NCI-H2196 (cell line): ENCODE data around the gene RAB19.
"Not testable (repeated sequence)": the region's sequence is repeated elsewhere in the genome, so short reads cannot be mapped to it uniquely, and the experiment has no call there.

Experiments
- DNase-seq: peaks from one replicate; lab custom pipeline; 2025; ENCODE audit not compliant: unreplicated experiment; lab: John Stamatoyannopoulos, UW

RAB19 gene

DNA sequence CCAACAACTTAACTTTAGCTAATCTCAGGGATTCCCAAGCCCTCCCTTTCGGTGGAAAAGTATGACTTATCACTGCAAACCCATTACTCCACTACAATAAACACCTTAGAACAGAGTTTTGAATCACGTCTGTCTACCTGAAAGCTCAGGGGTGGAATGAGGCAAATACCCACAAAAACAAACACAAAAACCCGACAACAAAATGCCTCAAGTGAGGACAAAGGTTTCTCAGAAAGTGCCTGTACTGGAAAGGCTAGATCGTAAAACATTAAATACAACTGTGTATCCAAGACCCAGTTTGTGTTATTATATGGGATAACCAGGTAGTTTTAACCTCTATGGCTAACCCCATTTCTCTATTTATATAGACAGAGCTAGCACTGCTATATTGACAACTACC lies 49.4 kb downstream of the RAB19 start:
- no peak for DNase-seq

DNA sequence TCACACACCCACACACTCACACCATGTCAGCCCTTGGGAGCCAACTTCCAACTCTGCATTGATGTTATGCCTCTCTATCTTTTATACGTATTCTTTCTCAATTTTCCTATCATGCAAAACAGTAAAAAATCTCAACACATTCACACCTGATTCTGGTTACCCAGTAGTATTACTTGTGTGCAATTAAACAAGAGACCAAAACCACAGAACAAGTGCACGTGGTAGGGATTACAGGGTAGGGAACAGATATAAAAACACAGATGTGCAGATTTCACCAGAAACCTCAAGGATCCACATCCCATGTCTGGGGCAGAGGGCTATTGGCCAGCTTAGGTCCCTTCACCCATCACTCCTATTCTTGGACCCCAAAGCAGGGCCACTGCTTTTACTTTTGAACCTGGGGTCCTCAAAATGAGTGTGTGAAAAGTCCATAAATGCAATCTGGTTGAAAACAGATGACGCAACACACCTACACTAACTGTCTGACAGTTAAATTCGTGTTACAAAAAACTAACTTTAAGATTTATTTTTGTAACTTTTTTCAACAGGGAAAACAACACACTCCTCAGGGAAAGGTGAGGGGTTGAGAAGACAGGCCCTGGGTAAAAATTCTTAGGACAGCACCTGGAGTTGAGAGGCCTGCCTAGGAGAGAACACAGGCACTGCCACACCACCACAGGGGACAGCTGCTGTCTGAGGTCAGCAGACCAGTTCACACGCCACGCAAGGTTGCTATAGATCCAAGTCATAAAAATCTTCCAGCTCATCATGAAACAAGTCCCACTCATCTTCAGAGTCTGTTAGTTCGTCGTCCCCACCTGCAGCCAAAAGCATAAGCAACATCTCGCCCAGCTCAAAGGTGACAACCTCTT lies 50.2 kb downstream of the RAB19 start:
- not testable (repeated sequence) for DNase-seq

DNA sequence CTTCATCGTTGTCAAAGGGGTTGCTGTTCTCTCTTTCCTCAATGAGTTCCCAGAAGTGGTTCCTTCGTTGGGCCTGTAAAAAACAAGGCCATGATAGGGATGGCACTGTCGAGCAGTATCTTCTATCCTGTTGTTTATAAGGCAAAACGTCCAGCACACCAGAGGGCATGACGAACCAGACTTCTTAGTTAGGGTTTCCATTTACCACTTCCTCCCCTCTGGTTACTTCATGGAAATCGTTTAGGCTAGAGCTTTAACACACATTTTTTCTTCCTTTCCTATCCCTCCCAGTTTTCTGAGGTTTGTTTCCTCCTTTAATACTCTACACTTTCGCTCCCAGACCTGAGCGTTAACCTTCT lies 50.8 kb downstream of the RAB19 start:
- no peak for DNase-seq

DNA sequence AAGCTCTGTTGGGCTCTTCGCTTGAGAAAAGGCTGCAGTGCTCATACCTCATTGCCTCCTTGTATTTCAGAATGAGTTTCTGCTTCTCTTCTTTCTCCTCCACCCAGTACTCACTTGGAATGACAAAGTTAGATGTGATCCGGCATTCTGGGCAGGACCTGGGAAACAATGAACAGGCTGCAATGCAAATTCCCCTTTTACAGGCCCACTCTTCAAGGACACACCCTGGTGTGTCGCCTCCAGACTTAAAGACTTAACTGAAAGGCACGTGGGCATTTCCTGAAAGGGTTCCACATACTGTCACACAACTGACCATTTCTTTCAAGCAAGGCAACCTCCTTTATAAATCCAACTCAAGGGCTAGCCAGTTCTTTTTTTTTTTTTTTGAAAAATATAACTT lies 51.9 kb downstream of the RAB19 start:
- no peak for DNase-seq

DNA sequence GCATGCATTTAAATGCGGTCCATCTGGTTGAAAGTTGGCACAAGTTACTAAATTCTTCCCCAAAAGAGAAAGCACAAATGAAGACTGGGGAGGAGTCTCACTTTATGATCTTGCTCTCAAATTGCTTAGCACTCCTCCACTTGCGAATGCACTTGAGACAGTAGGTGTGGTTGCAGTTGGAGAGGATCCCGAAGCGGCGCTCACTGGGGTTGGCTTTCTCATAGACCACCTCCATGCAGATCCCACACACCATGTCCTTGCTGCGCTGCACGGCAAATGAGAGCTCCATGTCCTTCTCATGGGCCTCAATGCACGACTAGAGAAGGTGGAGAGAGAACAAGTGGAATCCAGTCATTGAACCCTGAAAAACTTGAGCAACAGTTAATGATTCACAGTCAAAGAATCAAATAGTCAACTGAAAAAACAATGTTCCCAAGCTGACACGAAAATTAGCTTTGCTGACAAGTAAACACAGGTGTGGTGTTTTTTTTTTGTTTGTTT lies 52.7 kb downstream of the RAB19 start:
- no peak for DNase-seq

DNA sequence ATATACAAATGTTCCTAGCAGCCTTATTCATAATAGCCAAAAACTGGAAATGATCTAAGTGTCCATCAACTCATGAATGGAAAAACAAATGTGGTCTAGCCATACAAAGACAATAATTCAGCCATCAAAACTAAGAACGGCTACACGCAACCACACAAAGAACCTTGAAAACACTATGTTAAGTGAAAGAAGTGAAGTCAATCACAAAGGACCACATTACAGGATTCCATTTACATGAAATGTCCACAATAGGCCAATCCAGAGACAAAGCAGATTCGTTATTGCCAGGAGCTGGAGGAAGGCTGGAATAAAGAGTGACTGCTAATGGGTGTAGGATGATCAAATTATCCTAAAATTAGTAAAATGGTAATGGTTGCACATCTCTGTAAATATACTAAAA lies 54.3 kb downstream of the RAB19 start:
- DNase-seq, result no peak

DNA sequence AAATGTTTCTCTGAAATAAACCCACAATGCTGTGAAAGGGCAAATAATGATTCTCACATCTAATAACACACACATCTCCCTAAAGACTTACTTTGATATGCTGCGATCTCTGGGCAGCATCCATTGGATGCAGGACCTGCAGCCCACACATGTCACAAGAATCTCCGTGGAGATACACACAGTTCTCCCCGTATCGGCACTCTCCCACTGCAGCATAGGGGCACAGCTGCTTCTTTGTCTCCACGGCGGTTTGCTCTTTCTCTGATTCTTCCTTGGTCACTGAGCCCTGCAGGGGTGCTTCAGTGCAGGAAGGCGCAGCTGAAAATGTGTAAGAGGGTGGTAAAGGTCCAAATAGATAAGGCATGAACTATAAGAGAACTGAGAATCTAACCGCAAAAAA lies 55.1 kb downstream of the RAB19 start:
- no peak for DNase-seq

DNA sequence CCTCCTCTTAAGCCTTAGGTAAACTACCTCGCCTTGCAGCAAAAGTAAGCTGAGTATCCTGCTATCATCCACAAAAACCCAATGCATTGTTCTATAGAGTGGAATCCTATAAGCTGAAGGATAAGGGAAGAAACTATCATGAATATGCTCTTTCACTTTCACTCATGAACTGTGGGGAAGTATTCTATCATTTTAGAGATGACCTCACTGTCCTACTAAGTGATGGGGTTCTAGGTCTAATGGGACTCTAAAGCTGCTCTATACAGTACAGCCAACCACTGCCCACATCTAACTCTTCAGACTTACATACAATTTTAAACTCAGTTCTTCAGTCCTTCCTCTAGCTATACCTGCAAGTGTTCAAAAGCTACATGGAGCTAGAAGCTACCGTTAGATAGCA lies 59.3 kb downstream of the RAB19 start:
- no peak for DNase-seq

DNA sequence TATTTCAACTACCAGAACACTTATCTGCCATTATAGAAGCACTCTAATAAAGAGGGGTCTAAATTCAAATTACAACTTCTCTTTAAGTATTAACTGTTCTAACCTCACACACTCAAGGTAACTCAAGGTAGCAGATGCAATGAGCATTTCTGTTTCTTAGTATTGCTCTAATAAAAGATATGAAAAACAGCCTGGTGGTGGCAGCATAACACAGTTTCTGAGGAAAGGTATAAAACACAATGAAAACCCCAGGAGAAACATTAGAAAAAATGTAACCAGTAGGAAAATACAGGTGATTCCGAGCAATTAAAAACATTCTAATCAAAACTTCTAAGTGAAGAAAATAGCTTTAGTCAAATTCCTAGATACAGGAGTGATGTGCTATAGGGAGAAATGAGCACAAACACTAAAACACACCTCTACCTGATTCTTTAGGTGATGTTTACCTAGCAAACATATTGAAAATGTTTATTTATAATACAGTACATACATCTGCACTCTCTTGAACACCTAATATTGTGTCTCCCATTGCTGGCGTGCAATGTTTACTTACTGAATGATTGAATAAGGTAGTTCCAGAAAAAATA lies 72.0 kb downstream of the RAB19 start:
- peak; percentile 76 for DNase-seq

DNA sequence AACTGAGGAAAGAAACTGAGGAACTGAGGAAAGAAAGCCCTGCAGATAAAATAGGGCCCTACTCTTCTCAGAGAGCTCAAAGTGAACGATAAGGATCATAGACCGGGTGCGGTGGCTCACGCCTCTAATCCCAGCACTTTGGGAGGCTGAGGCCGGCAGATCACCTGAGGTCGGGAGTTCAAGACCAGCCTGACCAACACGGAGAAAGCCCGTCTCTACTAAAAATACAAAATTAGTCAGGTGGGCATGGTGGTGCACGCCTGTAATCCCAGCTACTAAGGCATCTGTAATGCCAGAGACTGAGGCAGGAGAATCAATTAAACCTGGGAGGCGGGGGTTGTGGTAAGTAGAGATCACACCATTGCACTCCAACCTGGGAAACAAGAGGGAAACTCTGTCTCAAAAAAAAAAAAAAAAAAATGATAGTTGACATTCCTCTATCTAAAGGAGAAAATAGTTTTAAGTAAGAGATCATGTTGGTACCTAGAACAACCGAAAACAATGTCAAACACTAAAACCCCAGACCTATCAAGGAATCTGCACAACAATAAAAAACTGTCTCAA lies 72.9 kb downstream of the RAB19 start:
- no peak for DNase-seq
